HCT116 (cell line): ENCODE data around the gene C2CD3. TPM values are rescaled to one million over a fixed set of nuclear protein-coding genes. Genes with fewer than 3 reads are reported as not detected.

Experiments used
- ATAC-seq: fragments of 200-7000 bp; cut with Tn5 transposase; 2 replicates; pipeline ENCODE4 v1.9.1; 2020; ENCODE audit warnings: mild to moderate bottlenecking, moderate library complexity
- BruUV-seq: library from RNA; stranded (reverse); fragments of 400-500 nt; replicated peaks from 2 replicates; lab custom pipeline; 2021; lab: Mats Ljungman, UMichigan
- CTCF ChIA-PET: fragments of 300-600 bp; sonication (Branson Sonifier 250); formaldehyde crosslinking; loops from one replicate; lab custom pipeline; 2021; ENCODE audit warnings: antibody characterized with exemption; lab: Charles Lee
- POLR2A ChIA-PET: fragments of 300-600, 350-600 bp; sonication (Branson Sonifier 250); formaldehyde crosslinking; loops from one replicate; lab custom pipeline; 2021; ENCODE audit warnings: antibody characterized with exemption; lab: Charles Lee
- RAD21 ChIA-PET, 2 experiments: fragments of 300-600 bp; sonication (Branson Sonifier 250); formaldehyde crosslinking; loops; one replicate each; lab custom pipeline; 2023; ENCODE audit warnings: low total read pairs in 2 of 2; ENCODE audit not compliant: uncharacterized antibody in 2 of 2, unreplicated experiment in 2 of 2, low non-redundant PET in 1 of 2; lab: Charles Lee
- DNase-seq: peaks from one replicate; pipeline ENCODE4 v3.0.0-alpha.2; 2010; ENCODE audit warnings: low read depth, low spot score
- H2AFZ ChIP-seq: fragments of 200-600 bp; shearing (Covaris generic), sonication (generic); 2 replicates; pipeline ENCODE4 v1.6.1; 2017; ENCODE audit warnings: low read depth, mixed run types, mixed read lengths, antibody characterized with exemption, low read length; ENCODE audit not compliant: poor library complexity, severe bottlenecking
- H3K27ac ChIP-seq: 2 replicates; pipeline ENCODE4 v1.5.1; 2012; ENCODE audit warnings: low read depth, low read length
- H3K27me3 ChIP-seq: fragments of 200-600 bp; sonication (generic); 2 replicates; pipeline ENCODE4 v1.6.1; 2016; ENCODE audit warnings: mixed run types, low read length, mixed read lengths; ENCODE audit not compliant: insufficient read depth
- H3K36me3 ChIP-seq, 2 experiments: fragments of 200-500 bp in 1 of 2; fragments of 200-600 bp in 1 of 2; sonication (Bioruptor generic) in 1 of 2; sonication (generic) in 1 of 2; 2 replicates each; pipeline versions ENCODE4 v1.5.1 to v1.6.1; 2014 to 2016; ENCODE audit warnings: low read length in 2 of 2, inconsistent platforms in 1 of 2, mixed read lengths in 1 of 2, mixed run types in 1 of 2; ENCODE audit not compliant: insufficient read depth in 2 of 2, control insufficient read depth in 1 of 2
- H3K4me1 ChIP-seq, 2 experiments: fragments of 200-600 bp in 1 of 2; sonication (generic) in 1 of 2; 2 replicates each; pipeline versions ENCODE4 v1.5.1 to v1.6.1; 2012 to 2017; ENCODE audit warnings: low read length in 2 of 2, inconsistent platforms in 1 of 2, mild to moderate bottlenecking in 1 of 2, mixed read lengths in 1 of 2, mixed run types in 1 of 2, moderate library complexity in 1 of 2; ENCODE audit not compliant: insufficient read depth in 2 of 2, control insufficient read depth in 1 of 2
- H3K4me2 ChIP-seq: fragments of 200-600 bp; sonication (generic); 2 replicates; pipeline ENCODE4 v1.6.1; 2017; ENCODE audit warnings: mixed run types, low read length, mixed read lengths
- H3K4me3 ChIP-seq, 2 experiments: fragments of 200-600 bp in 1 of 2; sonication (generic) in 1 of 2; replicated peaks in 1 of 2; 2 replicates each; pipeline ENCODE4 v1.5.1; 2011 to 2016; ENCODE audit warnings: low read length in 2 of 2, control low read depth in 1 of 2, low read depth in 1 of 2, mild to moderate bottlenecking in 1 of 2, mixed read lengths in 1 of 2, mixed run types in 1 of 2
- H3K79me2 ChIP-seq: fragments of 200-600 bp; sonication (generic); 2 replicates; pipeline ENCODE4 v1.6.1; 2017; ENCODE audit warnings: mild to moderate bottlenecking, mixed run types, low read length, moderate library complexity, mixed read lengths; ENCODE audit not compliant: insufficient read depth
- H3K9ac ChIP-seq: fragments of 200-600 bp; sonication (generic); 2 replicates; pipeline ENCODE4 v1.6.1; 2016; ENCODE audit warnings: low read length, mixed read lengths
- H3K9me2 ChIP-seq: fragments of 200-600 bp; sonication (generic), shearing (Covaris generic); 2 replicates; pipeline ENCODE4 v1.6.1; 2017; ENCODE audit warnings: mixed run types, mild to moderate bottlenecking, moderate library complexity; ENCODE audit not compliant: insufficient read depth
- H3K9me3 ChIP-seq, 2 experiments: fragments of 200-500 bp in 1 of 2; fragments of 200-600 bp in 1 of 2; sonication (Bioruptor generic) in 1 of 2; sonication (generic) in 1 of 2; 2 replicates each; pipeline ENCODE4 v1.6.1; 2014 to 2017; ENCODE audit warnings: low read length in 2 of 2, mixed read lengths in 2 of 2, inconsistent platforms in 1 of 2, low read depth in 1 of 2, mild to moderate bottlenecking in 1 of 2, mixed run types in 1 of 2, moderate library complexity in 1 of 2; ENCODE audit not compliant: control insufficient read depth in 1 of 2, insufficient read depth in 1 of 2
- H4K20me1 ChIP-seq: fragments of 200-600 bp; sonication (generic), shearing (Covaris generic); 2 replicates; pipeline ENCODE4 v1.6.1; 2017; ENCODE audit warnings: mixed run types, mild to moderate bottlenecking, moderate library complexity; ENCODE audit not compliant: insufficient read depth
- ATF3 ChIP-seq: IDR thresholded peaks from 2 replicates; pipeline ENCODE4 v1.6.1; 2012
- CBX3 ChIP-seq: IDR thresholded peaks from 2 replicates; pipeline ENCODE4 v1.6.1; 2012; ENCODE audit warnings: low read depth
- CEBPB ChIP-seq: IDR thresholded peaks from 2 replicates; pipeline ENCODE4 v1.6.1; 2012; ENCODE audit warnings: low read depth
- CTCF ChIP-seq, 3 experiments: fragments of 200-600 bp in 1 of 3; sonication (generic) in 1 of 3; IDR thresholded peaks in 2 of 3; conservative IDR thresholded peaks in 1 of 3; 2 replicates each; pipeline ENCODE4 v1.5.1; 2012 to 2017; ENCODE audit warnings: low read depth in 2 of 3, low read length in 2 of 3, antibody characterized with exemption in 1 of 3, borderline replicate concordance in 1 of 3, control low read depth in 1 of 3, mild to moderate bottlenecking in 1 of 3, mixed read lengths in 1 of 3, mixed run types in 1 of 3, moderate library complexity in 1 of 3; ENCODE audit not compliant: insufficient read depth in 1 of 3
- EGR1 ChIP-seq: IDR thresholded peaks from 2 replicates; pipeline ENCODE4 v1.6.1; 2012; ENCODE audit warnings: low read depth
- ELF1 ChIP-seq: IDR thresholded peaks from 2 replicates; pipeline ENCODE4 v1.6.1; 2012; ENCODE audit warnings: low read depth, borderline replicate concordance
- EZH2 ChIP-seq: fragments of 200-600 bp; sonication (generic); IDR thresholded peaks from 2 replicates; pipeline ENCODE4 v1.6.1; 2017; ENCODE audit warnings: antibody characterized with exemption, mixed run types
- EZH2phosphoT487 ChIP-seq: fragments of 200-600 bp; IDR thresholded peaks from 2 replicates; pipeline ENCODE4 v1.6.1; 2018; ENCODE audit warnings: antibody characterized with exemption, borderline replicate concordance
- FOSL1 ChIP-seq: IDR thresholded peaks from 2 replicates; pipeline ENCODE4 v1.6.1; 2012; ENCODE audit warnings: low read depth
- JUND ChIP-seq: IDR thresholded peaks from 2 replicates; pipeline ENCODE4 v1.6.1; 2012
- POLR2AphosphoS5 ChIP-seq: IDR thresholded peaks from 2 replicates; pipeline ENCODE4 v1.6.1; 2011; ENCODE audit warnings: mild to moderate bottlenecking, low read depth, low read length, moderate library complexity
- RAD21 ChIP-seq: IDR thresholded peaks from 2 replicates; pipeline ENCODE4 v1.6.1; 2012; ENCODE audit warnings: low read depth, mild to moderate bottlenecking
- SIN3A ChIP-seq: IDR thresholded peaks from 2 replicates; pipeline ENCODE4 v1.6.1; 2012; ENCODE audit warnings: low read depth
- SP1 ChIP-seq: IDR thresholded peaks from 2 replicates; pipeline ENCODE4 v1.6.1; 2012; ENCODE audit warnings: low read depth
- SRF ChIP-seq: IDR thresholded peaks from 2 replicates; pipeline ENCODE4 v1.6.1; 2012; ENCODE audit warnings: low read depth
- TCF7L2 ChIP-seq: IDR thresholded peaks from 2 replicates; pipeline ENCODE4 v1.7.0; 2011; ENCODE audit warnings: borderline replicate concordance, inconsistent platforms; ENCODE audit not compliant: insufficient read depth, insufficient read length; ENCODE audit errors: extremely low read depth
- YY1 ChIP-seq: IDR thresholded peaks from 2 replicates; pipeline ENCODE4 v1.6.1; 2011; ENCODE audit warnings: low read length, low read depth, moderate library complexity, mild to moderate bottlenecking; ENCODE audit not compliant: insufficient replicate concordance; ENCODE audit errors: extremely low read depth
- ZBTB33 ChIP-seq: IDR thresholded peaks from 2 replicates; pipeline ENCODE4 v1.6.1; 2011; ENCODE audit warnings: mild to moderate bottlenecking, low read length, moderate library complexity; ENCODE audit not compliant: insufficient replicate concordance; ENCODE audit errors: extremely low read depth
- ZNF274 ChIP-seq: fragments of 200-500 bp; sonication (Bioruptor generic); IDR thresholded peaks from 2 replicates; pipeline ENCODE4 v1.6.1; 2014; ENCODE audit warnings: mild to moderate bottlenecking, low read depth, low read length, inconsistent platforms
- intact Hi-C: fragments of 100-400 bp; cut with micrococcal nuclease; formaldehyde crosslinking; loops from 2 replicates; pipeline ENCODE4 v1.10.0; 2022
- total RNA-seq: library from RNA; stranded (reverse); gene quantifications from one replicate; pipeline ENCODE4 v1.2.1, GENCODE V29; 2021; ENCODE audit not compliant: unreplicated experiment
- TF ChIP-seq, protein P1 (sequence below): IDR thresholded peaks from 2 replicates; pipeline ENCODE4 v1.6.1; 2012

The C2CD3 gene
- total RNA-seq, 1 experiment from 2014 or later: 30.6 TPM

DNA sequence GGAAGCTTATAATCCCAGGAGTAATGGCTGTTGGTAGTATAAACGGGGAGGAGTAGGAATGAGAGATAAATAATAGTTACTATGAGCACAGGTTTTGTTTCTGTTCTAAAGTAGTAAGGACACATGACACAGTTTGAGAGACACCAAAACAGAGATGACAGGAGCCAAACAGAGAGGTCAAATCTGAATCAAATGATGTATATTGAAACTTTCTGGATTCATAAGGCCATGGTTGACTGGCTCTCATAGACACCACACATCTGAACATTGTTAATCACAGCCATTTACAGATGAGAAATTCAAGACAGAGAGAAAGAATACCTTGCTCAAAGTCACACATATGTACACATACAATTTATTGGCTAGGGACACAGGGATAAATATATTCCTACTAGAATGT is 98.5 kb downstream of the C2CD3 start:
- intact Hi-C loops: no loop called here
- H3K4me2 ChIP-seq: no peak overlapping the region
- H3K4me1 ChIP-seq: peaks cover 0 to 11% of the 10 kb centered on the region in 2 experiments; a peak in 2 of 4 replicates
- DNase-seq: no peak
- H2AFZ ChIP-seq: no peak overlapping the region
- H3K36me3 ChIP-seq: peaks cover 4 to 6% of the 10 kb centered on the region in 2 experiments; a peak in 1 of 4 replicates
- TF ChIP-seq SRF: no peak
- no peak for TF ChIP-seq ELF1
- TF ChIP-seq YY1: no peak
- no peak for TF ChIP-seq CBX3
- no peak for TF ChIP-seq TCF7L2
- TF ChIP-seq SIN3A: no peak
- no peak for TF ChIP-seq EZH2
- no peak for TF ChIP-seq SP1
- no peak for TF ChIP-seq JUND
- no peak for TF ChIP-seq POLR2AphosphoS5
- no peak for TF ChIP-seq FOSL1
- no peak for TF ChIP-seq EZH2phosphoT487
- no peak for TF ChIP-seq ZBTB33
- no peak for TF ChIP-seq CTCF (IDR thresholded peaks at IDR 0.05 in 2 of 3, conservative IDR thresholded peaks at IDR 0.05 in 1 of 3; ENCODE audit: borderline replicate concordance in 1 of 3, insufficient read depth in 1 of 3, low read depth in 2 of 3, low read length in 2 of 3)
- TF ChIP-seq RAD21: no peak
- TF ChIP-seq, protein P1, sequence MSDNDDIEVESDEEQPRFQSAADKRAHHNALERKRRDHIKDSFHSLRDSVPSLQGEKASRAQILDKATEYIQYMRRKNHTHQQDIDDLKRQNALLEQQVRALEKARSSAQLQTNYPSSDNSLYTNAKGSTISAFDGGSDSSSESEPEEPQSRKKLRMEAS: no peak
- TF ChIP-seq ATF3: no peak
- no peak for TF ChIP-seq CEBPB
- no peak for TF ChIP-seq EGR1
- no peak for TF ChIP-seq ZNF274
- ChIA-PET RAD21 (no interaction called here), CTCF (no interaction called here), POLR2A (no interaction called here)
- no peak overlapping the region for H3K9ac ChIP-seq
- no peak overlapping the region for H3K27ac ChIP-seq
- H3K9me2 ChIP-seq: no peaks in the 10 kb centered on the region
- no peaks in the 10 kb centered on the region for H3K27me3 ChIP-seq
- no peaks in the 10 kb centered on the region for H3K79me2 ChIP-seq
- no peak overlapping the region for H3K4me3 ChIP-seq
- H3K9me3 ChIP-seq: no peaks in the 10 kb centered on the region
- H4K20me1 ChIP-seq: no peaks in the 10 kb centered on the region
- no peak for ATAC-seq
- no TSS peak for BruUV-seq
